A549 (cell line): ENCODE data around the gene PDIK1L. TPM values are rescaled to one million over a fixed set of nuclear protein-coding genes. Genes with fewer than 3 reads are reported as not detected.

Experiments used
- ATAC-seq, 2 experiments: fragments of 200-7000 bp in 1 of 2; fragments of >200 bp in 1 of 2; cut with Nextera tagmentation in 1 of 2; cut with Tn5 transposase in 1 of 2; 3 replicates each; pipeline versions ENCODE4 v1.8.0 to v1.9.1; 2018 to 2020; ENCODE audit warnings: mild to moderate bottlenecking in 1 of 2, moderate library complexity in 1 of 2
- CTCF ChIA-PET: fragments of 300-600 bp; sonication (Branson Sonifier 250); formaldehyde crosslinking; extraction: SDS; loops from one replicate; lab custom pipeline; 2021; ENCODE audit warnings: antibody characterized with exemption, inconsistent platforms; lab: Yijun Ruan, JAX
- POLR2A ChIA-PET: fragments of 350-600 bp; formaldehyde crosslinking; extraction: SDS; loops from one replicate; lab custom pipeline; 2021; ENCODE audit warnings: antibody characterized with exemption, inconsistent platforms; lab: Yijun Ruan, JAX
- DNase-seq, 2 experiments: peaks; one replicate each; pipeline versions ENCODE4 v3.0.0 to v3.0.0-alpha.2; 2011 to 2016; ENCODE audit warnings: low read depth in 1 of 2, low spot score in 1 of 2
- FAIRE-seq: peaks from 2 replicates; lab custom pipeline; 2011; peaks lifted over from hg19 to GRCh38; lab: Jason Lieb, UNC
- H3K27ac ChIP-seq, 2 experiments: fragments of >200 bp; sonication (Bioruptor Twin); formaldehyde crosslinking; 3 replicates each; pipeline ENCODE4 v1.5.1; 2016 to 2017
- H3K4me1 ChIP-seq: fragments of >200 bp; sonication (Bioruptor Twin); formaldehyde crosslinking; 3 replicates; pipeline ENCODE4 v1.6.1; 2016
- H3K4me2 ChIP-seq: fragments of >200 bp; sonication (Bioruptor Twin); formaldehyde crosslinking; 3 replicates; pipeline ENCODE4 v1.6.1; 2016
- H3K4me3 ChIP-seq: fragments of >200 bp; sonication (Bioruptor Twin); formaldehyde crosslinking; 3 replicates; pipeline ENCODE4 v1.5.1; 2016
- H3K9me3 ChIP-seq: fragments of >200 bp; sonication (Bioruptor Twin); formaldehyde crosslinking; 3 replicates; pipeline ENCODE4 v1.6.1; 2016
- BHLHE40 ChIP-seq: IDR thresholded peaks from 2 replicates; pipeline ENCODE4 v1.6.1; 2012; ENCODE audit warnings: low read depth, low read length, inconsistent platforms
- CBX2 ChIP-seq: fragments of 200-600 bp; sonication (generic); IDR thresholded peaks from 2 replicates; pipeline ENCODE4 v1.6.1; 2016; ENCODE audit warnings: low read depth, mild to moderate bottlenecking, borderline replicate concordance
- CBX8 ChIP-seq: fragments of 200-600 bp; sonication (generic); IDR thresholded peaks from 2 replicates; pipeline ENCODE4 v1.6.1; 2016
- EHF ChIP-seq: fragments of 250-450 bp; sonication (Bioruptor Pico); IDR thresholded peaks from 2 replicates; pipeline ENCODE4 v1.5.0; 2020; ENCODE audit warnings: mild to moderate bottlenecking
- ELK1 ChIP-seq: fragments of 150-350 bp; IDR thresholded peaks from 2 replicates; pipeline ENCODE4 v1.6.1; 2014; ENCODE audit warnings: low read depth, mild to moderate bottlenecking, low read length
- EP300 ChIP-seq, 2 experiments: fragments of >200 bp; sonication (Bioruptor Twin); formaldehyde crosslinking; IDR thresholded peaks; 2 replicates in 1 of 2; 3 replicates in 1 of 2; pipeline ENCODE4 v1.6.1; 2016 to 2017
- FOSB ChIP-seq: fragments of 250-450 bp; sonication (Bioruptor Pico); IDR thresholded peaks from 2 replicates; pipeline ENCODE4 v1.5.0; 2020; ENCODE audit warnings: mild to moderate bottlenecking, moderate library complexity
- HDAC2 ChIP-seq: fragments of 200-600 bp; sonication (generic); IDR thresholded peaks from 2 replicates; pipeline ENCODE4 v1.6.1; 2016
- HOXB5 ChIP-seq: fragments of 250-450 bp; sonication (Bioruptor Pico); IDR thresholded peaks from 2 replicates; pipeline ENCODE4 v1.5.0; 2020; ENCODE audit warnings: mild to moderate bottlenecking, moderate library complexity
- KDM5A ChIP-seq: fragments of 200-600 bp; sonication (generic); IDR thresholded peaks from 2 replicates; pipeline ENCODE4 v1.6.1; 2016; ENCODE audit warnings: antibody characterized with exemption, mild to moderate bottlenecking
- MAX ChIP-seq: IDR thresholded peaks from 2 replicates; pipeline ENCODE4 v1.6.1; 2012
- MAZ ChIP-seq: fragments of 150-350 bp; IDR thresholded peaks from 2 replicates; pipeline ENCODE4 v1.6.1; 2014; ENCODE audit warnings: antibody characterized with exemption, low read depth, low read length, borderline replicate concordance
- NR3C1 ChIP-seq: fragments of >200 bp; sonication (Bioruptor Twin); formaldehyde crosslinking; IDR thresholded peaks from 3 replicates; pipeline ENCODE4 v1.6.1; 2017
- PBX3 ChIP-seq: IDR thresholded peaks from 2 replicates; pipeline ENCODE4 v1.6.1; 2012
- POLR2A ChIP-seq: IDR thresholded peaks from 2 replicates; pipeline ENCODE4 v1.6.1; 2012; ENCODE audit warnings: mild to moderate bottlenecking, low read length
- POLR2AphosphoS2 ChIP-seq: conservative IDR thresholded peaks from 2 replicates; pipeline ENCODE4 v1.6.1; 2012; ENCODE audit warnings: low read length, improper control_type of control experiment, inconsistent platforms
- RARB ChIP-seq: fragments of 250-450 bp; sonication (Bioruptor Pico); IDR thresholded peaks from 2 replicates; pipeline ENCODE4 v1.8.0; 2021; ENCODE audit warnings: mild to moderate bottlenecking, moderate library complexity
- SMC3 ChIP-seq: fragments of >200 bp; sonication (Bioruptor Twin); formaldehyde crosslinking; IDR thresholded peaks from 3 replicates; pipeline ENCODE4 v1.6.1; 2018; ENCODE audit warnings: inconsistent platforms
- TFCP2L1 ChIP-seq: fragments of 250-450 bp; sonication (Bioruptor Pico); IDR thresholded peaks from 2 replicates; pipeline ENCODE4 v1.5.0; 2021; ENCODE audit warnings: mild to moderate bottlenecking
- ZC3H11A ChIP-seq: fragments of 450-650 bp; IDR thresholded peaks from 2 replicates; pipeline ENCODE4 v1.6.1; 2014; ENCODE audit warnings: antibody characterized with exemption, mild to moderate bottlenecking
- ZFP36 ChIP-seq: fragments of 450-650 bp; IDR thresholded peaks from 2 replicates; pipeline ENCODE4 v1.6.1; 2014; ENCODE audit warnings: borderline replicate concordance; ENCODE audit not compliant: partially characterized antibody
- WGBS: methylation state at CpG from one replicate; pipeline ENCODE4 v1.1.6; 2017; ENCODE audit errors: missing lambda C conversion rate; 5-methylcytosine and 5-hydroxymethylcytosine counted together
- polyA plus RNA-seq, 4 experiments: library from polyadenylated mRNA; depleted of rRNA in 3 of 4; stranded (reverse); fragments of >200 nt; fragmentation: RNase III in 1 of 4; extraction: RNeasy Plus Mini Kit Qiagen cat#74134 plus additional on column Dnase treatment in 1 of 4; gene quantifications; 2 replicates in 3 of 4; 3 replicates in 1 of 4; pipeline ENCODE4 v1.2.3, GENCODE V29; 2011 to 2017
- TF ChIP-seq, protein P1 (sequence below): fragments of 250-450 bp; sonication (Bioruptor Pico); IDR thresholded peaks from 2 replicates; pipeline ENCODE4 v1.5.0; 2020; ENCODE audit warnings: low read depth, mild to moderate bottlenecking, moderate library complexity
- TF ChIP-seq, protein P2 (sequence below): fragments of >200 bp; sonication (Bioruptor Twin); formaldehyde crosslinking; IDR thresholded peaks from 3 replicates; pipeline ENCODE4 v1.6.1; 2016

The PDIK1L gene
- polyA plus RNA-seq, 2 of the 4 experiments (the other 2 are of a cell fraction): 2.3 to 4.3 TPM

GRCh38 chr1:26111530-26112406 is at the start of gene PDIK1L (continued):
- no peak for TF ChIP-seq TFCP2L1 (CRISPR knock-in tag)
- TF ChIP-seq, protein P1, sequence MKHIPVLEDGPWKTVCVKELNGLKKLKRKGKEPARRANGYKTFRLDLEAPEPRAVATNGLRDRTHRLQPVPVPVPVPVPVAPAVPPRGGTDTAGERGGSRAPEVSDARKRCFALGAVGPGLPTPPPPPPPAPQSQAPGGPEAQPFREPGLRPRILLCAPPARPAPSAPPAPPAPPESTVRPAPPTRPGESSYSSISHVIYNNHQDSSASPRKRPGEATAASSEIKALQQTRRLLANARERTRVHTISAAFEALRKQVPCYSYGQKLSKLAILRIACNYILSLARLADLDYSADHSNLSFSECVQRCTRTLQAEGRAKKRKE (CRISPR knock-in tag): no peak
- no peak for TF ChIP-seq NR3C1
- 0 out of 2 replicates have a peak, but pooled peaks have one; percentile 20 for TF ChIP-seq BHLHE40
- TF ChIP-seq ZC3H11A: no peak
- TF ChIP-seq ZFP36: no peak
- no peak for TF ChIP-seq CBX8
- peak; percentile 68 for TF ChIP-seq KDM5A
- TF ChIP-seq, protein P2, sequence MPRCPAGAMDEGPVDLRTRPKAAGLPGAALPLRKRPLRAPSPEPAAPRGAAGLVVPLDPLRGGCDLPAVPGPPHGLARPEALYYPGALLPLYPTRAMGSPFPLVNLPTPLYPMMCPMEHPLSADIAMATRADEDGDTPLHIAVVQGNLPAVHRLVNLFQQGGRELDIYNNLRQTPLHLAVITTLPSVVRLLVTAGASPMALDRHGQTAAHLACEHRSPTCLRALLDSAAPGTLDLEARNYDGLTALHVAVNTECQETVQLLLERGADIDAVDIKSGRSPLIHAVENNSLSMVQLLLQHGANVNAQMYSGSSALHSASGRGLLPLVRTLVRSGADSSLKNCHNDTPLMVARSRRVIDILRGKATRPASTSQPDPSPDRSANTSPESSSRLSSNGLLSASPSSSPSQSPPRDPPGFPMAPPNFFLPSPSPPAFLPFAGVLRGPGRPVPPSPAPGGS: peak; percentile 34; the same call in 1 of the 3 replicates

- POLR2A ChIA-PET: interaction anchor here (0.5 kb wide), 1 partner anchor 146 kb away, joined by 4 read pairs; no protein-coding TSS in a partner anchor
- no peak for FAIRE-seq
- H3K4me2 ChIP-seq: no peak overlapping the region
Measured at GRCh38 chr1:26064553-26064952, 47.1 kb upstream of the PDIK1L start.

More at GRCh38 chr1:26064553-26064952, 47.1 kb upstream of the PDIK1L start:
- Histone ChIP-seq H3K27ac (no peak overlapping the region), H3K4me3 (no peak overlapping the region), H3K4me1 (no peaks in the 10 kb centered on the region), H3K9me3 (no peaks in the 10 kb centered on the region)
- ATAC-seq: no peak
- CTCF ChIA-PET: interaction anchor here (1.2 to 2.7 kb wide), 3 partner anchors 10 to 80 kb away, joined by 4 to 8 read pairs (median 4); no protein-coding TSS in a partner anchor
- no peak for TF ChIP-seq BHLHE40
- TF ChIP-seq EP300 (IDR thresholded peaks at IDR 0.05): no peak
- TF ChIP-seq POLR2AphosphoS2: no peak
- TF ChIP-seq CBX2: no peak
- no peak for TF ChIP-seq FOSB (CRISPR knock-in tag)
- no peak for TF ChIP-seq MAZ
- no peak for TF ChIP-seq PBX3
- no peak for TF ChIP-seq RARB (CRISPR knock-in tag)
- no peak for TF ChIP-seq POLR2A
- no peak for TF ChIP-seq NR3C1
- no peak for TF ChIP-seq ELK1
- no peak for TF ChIP-seq HDAC2
- no peak for TF ChIP-seq EHF (CRISPR knock-in tag)
- no peak for TF ChIP-seq HOXB5 (CRISPR knock-in tag)
- TF ChIP-seq SMC3: no peak
- no peak for TF ChIP-seq MAX
- WGBS: 36% methylated on average over 3 of the region's 3 CpGs
- no peak for DNase-seq
